Kidney (tissue), 14 donors: ENCODE measurements around the gene SPESP1. TPM values are rescaled to one million over a fixed set of nuclear protein-coding genes. Genes with fewer than 3 reads are reported as not detected.

Experiments
- DNase-seq, 5 donors: peaks; one replicate each; pipeline ENCODE4 v3.0.0-alpha.2; 2013 to 2020
- FAIRE-seq: peaks from 2 replicates; lab custom pipeline; 2012; peaks lifted over from hg19 to GRCh38; lab: Jason Lieb, UNC
- H3K27ac ChIP-seq, 2 donors: one replicate each; pipeline ENCODE4 v1.7.0; 2013; ENCODE audit warnings: low read depth in 2 of 2, low read length in 2 of 2, inconsistent platforms in 1 of 2
- H3K27me3 ChIP-seq: one replicate; pipeline ENCODE4 v1.7.1; 2013; ENCODE audit warnings: low read length, inconsistent platforms; ENCODE audit not compliant: control insufficient read depth, insufficient read depth
- H3K36me3 ChIP-seq, 3 donors: one replicate each; pipeline versions ENCODE4 v1.7.0 to v1.7.1; 2013; ENCODE audit warnings: low read length in 3 of 3, control low read depth in 1 of 3, inconsistent platforms in 1 of 3; ENCODE audit not compliant: insufficient read depth in 3 of 3, control insufficient read depth in 2 of 3
- H3K4me1 ChIP-seq, 3 donors: one replicate each; pipeline versions ENCODE4 v1.7.0 to v1.7.1; 2013; ENCODE audit warnings: low read length in 3 of 3, inconsistent platforms in 1 of 3, low read depth in 1 of 3; ENCODE audit not compliant: control insufficient read depth in 2 of 3, insufficient read depth in 2 of 3
- H3K4me3 ChIP-seq, 3 donors: one replicate each; pipeline versions ENCODE4 v1.7.0 to v1.8.1; 2013; ENCODE audit warnings: low read length in 3 of 3, control low read depth in 1 of 3, inconsistent platforms in 1 of 3
- H3K9ac ChIP-seq, 3 donors: one replicate each; pipeline versions ENCODE4 v1.7.0 to v1.7.1; 2013; ENCODE audit warnings: low read length in 3 of 3, control low read depth in 1 of 3, inconsistent platforms in 1 of 3
- H3K9me3 ChIP-seq, 3 donors: one replicate each; pipeline versions ENCODE4 v1.7.0 to v1.7.1; 2013; ENCODE audit warnings: low read length in 3 of 3, control low read depth in 1 of 3, inconsistent platforms in 1 of 3; ENCODE audit not compliant: control insufficient read depth in 2 of 3, insufficient read depth in 1 of 3
- CTCF ChIP-seq: IDR thresholded peaks from 3 replicates; pipeline ENCODE4 v1.5.1; 2012; ENCODE audit warnings: mild to moderate bottlenecking, moderate library complexity, borderline replicate concordance; ENCODE audit not compliant: insufficient read depth; ENCODE audit errors: extremely low read depth
- intact Hi-C: fragments of 100-400 bp; cut with DNase I; formaldehyde crosslinking; loops from one replicate; pipeline ENCODE4 v1.11.1; 2022
- polyA plus RNA-seq: library from polyadenylated mRNA; stranded (reverse); fragments of 350-450 nt; fragmentation: Illumina TruSeq; extraction: RNeasy Lipid Tissue Mini Kit (QIAGEN cat#74804); gene quantifications from one replicate; pipeline ENCODE4 v1.2.3, GENCODE V29; 2014; ENCODE audit warnings: low read depth, low replicate concordance; ENCODE audit not compliant: insufficient read depth
- total RNA-seq: library from RNA; stranded (reverse); fragmentation: NEBNext Ultra II Directional; extraction: Animal tissue kit (Norgen Biotek cat#: 25700); gene quantifications from one replicate; pipeline ENCODE4 v1.2.1, GENCODE V29; 2021
- donor health status: control.
- donor health status: control.
- donor health status: control.
- donor health status: control.
- donor health status: control.
- donor health status: DM: yes; HTN: yes; CAD: no.
- donor health status: Normal renal cell carcinoma (clear cell type).

Gene SPESP1
- total and polyA plus RNA-seq, 2 donors from 2014 or later, result 3.7 to 4.1 TPM

- peaks cover 0 to 2% (median 0%) of the 10 kb centered on the region in 3 donors for H3K9me3 ChIP-seq
- no peak overlapping the region for H3K4me3 ChIP-seq
- no peaks in the 10 kb centered on the region for H3K36me3 ChIP-seq
- H3K4me1 ChIP-seq, result no peaks in the 10 kb centered on the region
- H3K27me3 ChIP-seq, result no peaks in the 10 kb centered on the region
- intact Hi-C loops, result no loop called here
- FAIRE-seq, result no peak
- no peak overlapping the region for H3K27ac ChIP-seq
- TF ChIP-seq CTCF, result no peak
- no peak overlapping the region for H3K9ac ChIP-seq
- DNase-seq, result no peak
These were observed 52.7 kb downstream of the SPESP1 start for GRCh38 chr15:68982976-68983563.

- peak in 3 of 5 donors; percentile 39 to 89 (median 86) for DNase-seq
- no peaks in the 10 kb centered on the region for H3K9me3 ChIP-seq
- TF ChIP-seq CTCF, result no peak
- no peak overlapping the region for H3K4me3 ChIP-seq
- FAIRE-seq, result no peak
- no peak overlapping the region for H3K9ac ChIP-seq
- intact Hi-C loops, result no loop called here
- H3K27me3 ChIP-seq, result no peaks in the 10 kb centered on the region
- H3K27ac ChIP-seq, result no peak overlapping the region
- H3K36me3 ChIP-seq, result no peaks in the 10 kb centered on the region
- no peaks in the 10 kb centered on the region for H3K4me1 ChIP-seq
These were observed 53.7 kb downstream of the SPESP1 start for GRCh38 chr15:68983961-68984481.

- H3K9ac ChIP-seq, result no peak overlapping the region
- intact Hi-C loops, result no loop called here
- H3K4me3 ChIP-seq, result no peak overlapping the region
- no peaks in the 10 kb centered on the region for H3K27me3 ChIP-seq
- no peak overlapping the region for H3K27ac ChIP-seq
- no peaks in the 10 kb centered on the region for H3K4me1 ChIP-seq
- DNase-seq (no peak), FAIRE-seq (no peak)
- H3K36me3 ChIP-seq, result no peaks in the 10 kb centered on the region
- no peaks in the 10 kb centered on the region for H3K9me3 ChIP-seq
- TF ChIP-seq CTCF, result no peak
These were observed 54.3 kb downstream of the SPESP1 start for GRCh38 chr15:68984586-68984985.
